Dedifferentiated amniotic fluid mesenchymal stem cell (primary cell): Measurements from ENCODE around the gene NOSIP.

ENCODE experiments used
- DNase-seq: peaks from one replicate; pipeline ENCODE4 v3.0.0-alpha.2; 2016; ENCODE audit errors: extremely low spot score

The NOSIP gene

DNA sequence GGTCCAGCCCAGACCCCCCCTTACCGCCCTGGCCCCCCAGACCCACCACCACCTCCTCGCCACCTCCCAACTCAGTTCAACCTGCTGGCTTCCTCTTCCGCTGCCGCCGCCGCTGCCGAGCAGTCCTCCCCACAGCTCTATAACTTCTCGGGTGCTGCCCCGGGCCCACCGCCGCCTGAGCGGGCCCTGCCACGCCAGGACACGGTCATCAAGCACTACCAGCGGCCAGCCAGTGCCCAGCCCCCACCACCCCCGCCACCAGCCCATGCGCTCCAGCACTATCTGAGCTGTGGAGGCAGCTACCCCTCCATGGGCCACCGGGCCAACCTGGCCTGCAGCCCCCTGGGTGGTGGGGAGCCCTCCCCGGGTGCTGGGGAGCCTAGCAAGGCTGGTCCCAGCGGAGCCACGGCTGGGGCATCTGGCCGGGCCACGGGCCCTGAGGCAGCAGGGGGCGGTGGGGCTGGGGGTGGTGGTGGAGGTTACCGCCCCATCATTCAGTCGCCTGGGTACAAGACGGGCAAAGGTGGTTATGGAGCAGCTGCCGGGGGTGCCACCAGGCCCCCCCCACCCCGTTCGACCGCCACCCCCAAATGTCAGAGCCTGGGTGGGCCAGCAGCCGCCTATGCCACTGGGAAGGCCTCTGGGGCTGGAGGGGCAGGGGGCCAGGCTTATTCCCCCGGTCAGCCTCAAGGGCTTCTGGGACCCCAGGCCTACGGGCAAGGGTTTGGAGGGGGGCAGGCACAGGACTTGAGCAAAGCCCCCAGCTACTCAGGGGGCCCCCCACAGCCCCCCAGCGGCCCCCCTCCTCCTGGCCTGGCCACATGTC lies 14.8 kb upstream of the NOSIP start:
- no peak for DNase-seq

DNA sequence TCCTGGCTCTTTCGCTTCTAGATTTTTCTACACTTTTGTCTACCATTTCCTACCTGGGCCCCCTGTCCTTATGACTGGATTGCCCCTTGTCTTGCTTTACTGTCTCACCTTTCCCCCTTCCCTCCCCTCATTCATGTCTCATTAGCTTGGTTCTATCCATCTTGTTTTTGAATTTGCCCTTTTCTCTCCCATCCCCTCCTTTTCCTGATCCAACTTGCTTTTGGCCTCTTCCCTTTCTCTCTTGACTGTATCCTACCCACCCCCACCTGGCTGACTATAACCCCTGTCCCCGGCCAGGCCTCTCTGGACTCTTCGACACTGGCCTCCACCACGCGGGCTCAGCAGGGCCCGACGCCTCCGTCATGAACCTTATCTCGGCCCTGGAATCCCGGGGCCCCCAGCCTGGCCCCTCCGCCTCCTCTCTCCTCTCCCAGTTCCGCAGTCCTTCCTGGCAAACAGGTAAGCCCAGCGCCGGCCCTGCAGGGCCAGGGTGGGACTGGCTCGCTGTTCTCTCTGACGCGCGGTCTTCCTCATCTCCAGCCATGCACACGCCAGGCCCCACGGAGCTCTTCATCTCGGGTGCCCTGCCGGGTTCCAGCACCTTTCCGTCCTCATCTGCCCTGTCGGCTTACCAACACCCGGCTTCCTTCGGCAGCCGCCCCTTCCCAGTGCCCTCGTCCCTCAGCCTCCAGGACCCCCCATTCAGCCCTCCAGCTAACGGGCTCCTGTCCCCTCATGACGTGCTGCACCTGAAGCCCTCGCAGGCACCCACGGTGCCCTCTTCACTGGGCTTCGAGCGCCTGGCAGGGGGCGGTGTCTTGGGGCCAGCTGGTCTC lies 14.0 kb upstream of the NOSIP start:
- DNase-seq: no peak

DNA sequence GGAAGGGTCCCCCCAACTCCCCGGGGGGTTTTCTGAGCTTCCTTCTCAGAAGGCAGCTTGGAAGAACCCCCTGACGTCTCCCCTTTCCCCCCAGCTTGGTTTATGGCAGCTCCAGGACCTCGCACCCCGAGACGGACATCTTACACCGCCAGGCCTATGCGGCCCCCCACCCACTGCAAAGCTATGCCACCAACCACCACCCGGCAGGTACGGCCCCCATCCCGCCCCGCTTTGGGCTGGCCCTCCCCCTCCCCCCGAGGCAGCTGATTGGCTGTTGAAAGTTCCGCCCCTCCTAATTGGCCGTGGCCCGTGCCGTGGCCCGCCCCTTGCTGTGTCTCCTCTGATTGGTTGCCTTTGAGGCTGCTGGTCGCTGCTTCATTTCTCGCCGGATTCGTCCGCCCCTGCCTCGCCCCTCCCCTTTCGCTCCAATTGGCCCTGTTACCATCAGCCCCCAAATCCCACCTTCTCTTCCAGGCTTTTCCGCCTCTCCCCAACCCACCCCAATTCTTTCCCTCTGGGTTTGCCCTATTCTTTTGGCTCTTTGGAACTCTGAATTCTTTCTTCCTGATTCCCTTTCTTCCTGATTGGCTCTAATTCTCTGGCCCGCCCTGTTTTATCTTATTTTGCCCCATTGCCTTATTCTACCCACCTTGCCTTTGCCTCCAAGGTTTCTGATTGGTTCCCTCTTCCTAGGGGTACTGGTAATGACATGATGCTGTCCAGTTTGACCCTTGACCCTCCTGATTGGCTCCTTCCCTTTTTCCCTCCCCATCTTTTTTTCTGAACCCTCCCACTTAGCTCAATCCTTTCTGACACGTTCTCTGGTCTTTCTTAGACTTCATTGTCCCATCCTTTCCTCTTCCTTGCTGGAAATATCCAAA lies 13.1 kb upstream of the NOSIP start:
- peak; percentile 90 for DNase-seq

DNA sequence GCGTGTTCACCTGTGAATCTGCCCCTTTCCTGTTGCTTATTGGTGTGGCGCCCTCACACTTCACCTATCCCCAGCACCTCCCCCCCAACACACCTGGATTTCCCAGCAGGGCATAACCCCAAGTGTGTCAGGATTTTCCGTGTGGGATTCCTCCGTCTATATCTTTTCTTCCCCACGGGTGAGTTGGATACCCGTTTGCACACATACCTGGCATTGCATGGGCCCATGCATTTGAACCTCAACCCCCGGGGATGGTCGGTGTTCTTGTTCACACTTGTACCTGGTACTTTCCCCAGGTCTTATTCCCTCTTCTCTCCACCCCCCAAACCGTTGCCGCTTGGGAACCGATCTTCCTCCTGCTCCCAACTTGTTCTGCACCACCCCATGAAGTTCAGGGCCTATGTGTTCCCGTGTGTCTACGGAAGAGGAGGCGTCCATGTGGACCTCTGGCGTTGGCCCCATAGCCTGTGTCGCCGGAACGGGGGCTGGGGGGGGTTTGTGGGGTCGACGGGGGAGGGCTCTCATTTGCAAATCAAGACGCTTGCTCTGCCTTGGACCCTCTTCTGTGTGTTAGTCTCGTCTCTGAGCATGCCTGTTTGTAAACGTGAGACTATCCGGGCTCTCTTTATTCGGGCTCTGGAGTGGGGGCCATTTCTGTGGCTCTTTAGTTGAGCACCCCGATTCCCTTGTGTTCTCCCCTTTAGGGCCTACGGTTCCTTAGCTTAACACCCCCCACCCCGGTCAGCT lies 12.3 kb upstream of the NOSIP start:
- DNase-seq: no peak

DNA sequence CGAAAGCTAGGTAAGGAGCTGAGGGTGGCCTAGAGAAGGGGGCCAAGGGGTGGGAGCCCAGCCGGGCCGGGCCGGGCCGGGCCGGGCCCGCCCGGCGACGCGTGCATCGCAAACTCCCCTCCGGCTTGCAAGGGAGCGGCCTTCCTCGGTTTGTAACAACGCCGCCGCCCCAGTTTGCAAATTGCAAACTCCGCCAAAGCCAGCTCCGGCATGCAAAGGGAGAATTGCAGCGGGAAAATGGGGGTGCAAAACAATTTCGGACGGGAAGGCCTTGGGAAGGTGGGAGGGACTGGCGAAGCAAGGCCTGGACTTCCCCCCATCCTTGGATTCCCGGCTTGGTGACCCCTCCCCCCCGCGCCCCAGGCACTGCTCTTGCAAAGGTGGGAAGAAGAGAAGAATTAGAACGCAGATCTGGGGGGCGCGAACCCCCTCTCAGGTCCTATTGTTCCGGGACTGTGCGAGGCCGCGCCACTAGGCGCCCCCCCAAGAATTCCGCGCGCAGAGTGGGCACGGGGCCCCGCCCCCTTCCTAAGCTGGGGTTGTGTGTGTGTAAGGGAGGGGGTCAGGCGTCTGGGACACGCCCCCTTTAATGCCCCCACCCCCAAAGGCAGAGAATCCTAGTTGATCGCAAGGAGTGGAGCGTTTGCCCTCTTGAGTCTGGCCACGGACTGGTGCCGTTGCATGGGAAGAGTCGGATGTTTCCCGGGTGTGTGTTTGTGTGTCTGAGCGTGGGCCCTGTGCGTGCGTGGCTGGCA lies 11.6 kb upstream of the NOSIP start:
- no peak for DNase-seq

DNA sequence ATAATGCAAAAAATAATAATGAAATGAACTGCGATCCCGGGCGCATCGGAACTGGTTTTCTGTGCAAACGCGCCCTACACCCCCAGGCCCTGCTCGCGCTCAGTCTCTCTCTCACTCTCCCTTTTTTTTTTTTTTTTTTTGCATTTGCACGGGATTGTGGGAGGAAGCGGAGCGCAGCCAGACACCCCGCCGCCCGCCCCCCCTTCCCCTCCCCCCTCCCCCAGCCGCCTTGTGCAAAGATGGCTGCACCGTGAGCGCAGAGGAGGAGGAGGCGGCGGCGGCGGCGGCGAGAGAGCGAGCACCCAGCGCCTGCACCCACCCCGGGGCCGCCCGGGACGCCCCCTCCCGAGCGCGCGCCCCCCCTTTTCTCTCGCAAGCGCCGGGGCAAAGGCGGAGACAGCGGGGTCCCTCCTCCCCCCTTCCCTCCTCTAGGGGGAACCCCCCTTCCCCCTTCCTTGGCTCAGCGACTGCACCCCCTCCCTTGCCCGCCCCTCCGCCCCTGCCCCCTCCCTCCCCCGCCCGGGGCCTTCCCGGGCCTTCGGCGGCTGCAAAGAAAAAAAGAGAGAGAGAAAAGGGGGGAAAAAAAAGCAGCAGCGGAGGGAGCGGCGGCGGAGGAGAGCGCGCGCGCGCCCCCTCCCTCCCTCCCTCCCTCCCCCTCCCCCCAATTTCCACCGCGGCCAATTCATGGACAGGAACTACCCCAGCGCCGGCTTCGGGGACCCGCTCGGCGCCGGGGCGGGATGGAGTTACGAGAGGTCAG lies 10.8 kb upstream of the NOSIP start, which contains the start of gene PRR12:
Gene PRR12 (plus strand): TSS at position 212 of the 760 bp plus-strand sequence. CDS start 473 bp downstream, at position 685.
- DNase-seq: peak; percentile 61

DNA sequence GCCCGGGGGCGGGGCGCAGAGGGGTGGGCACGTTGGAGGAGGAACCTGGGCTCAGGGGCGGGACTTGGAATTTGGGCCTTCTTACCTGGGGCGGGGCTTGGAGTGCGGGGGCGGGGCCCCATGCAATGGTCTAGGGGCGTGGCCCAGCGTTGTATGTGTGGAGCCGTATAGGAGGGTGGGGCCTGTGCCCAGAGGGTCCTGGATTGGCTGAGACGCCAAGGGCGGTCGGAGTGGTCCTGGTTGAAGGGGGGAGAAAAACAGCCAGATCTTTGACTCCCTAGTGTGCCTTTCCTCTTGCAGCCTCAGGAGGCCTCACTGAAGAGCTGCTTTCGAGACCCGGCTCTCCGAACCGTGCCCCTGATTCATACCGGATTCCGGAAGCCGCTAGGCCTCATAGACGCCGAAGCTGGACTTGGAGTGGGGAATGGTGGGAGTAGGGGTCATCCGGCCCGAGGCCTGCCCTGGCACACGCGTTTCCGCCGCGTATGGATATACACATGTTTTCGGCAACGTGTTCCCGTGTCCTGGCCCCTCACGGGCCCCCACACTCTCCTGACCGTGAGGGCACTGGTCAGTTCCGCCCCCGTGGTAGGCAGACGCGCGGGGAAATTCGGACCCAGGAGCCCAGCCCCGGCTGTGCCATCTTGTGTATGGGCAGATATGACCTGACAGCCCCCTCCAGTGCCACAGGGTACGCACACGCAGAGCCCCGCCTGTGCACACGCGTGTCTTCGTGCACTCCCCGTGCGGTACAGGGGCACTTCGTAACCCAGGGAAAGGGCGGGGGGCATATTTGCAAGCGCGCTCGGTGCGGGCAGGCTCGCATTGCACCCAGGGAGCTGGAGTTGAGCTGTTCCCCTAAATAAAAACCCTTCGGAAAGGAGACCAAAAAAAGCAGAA lies 10.0 kb upstream of the NOSIP start:
- peak; percentile 83 for DNase-seq

DNA sequence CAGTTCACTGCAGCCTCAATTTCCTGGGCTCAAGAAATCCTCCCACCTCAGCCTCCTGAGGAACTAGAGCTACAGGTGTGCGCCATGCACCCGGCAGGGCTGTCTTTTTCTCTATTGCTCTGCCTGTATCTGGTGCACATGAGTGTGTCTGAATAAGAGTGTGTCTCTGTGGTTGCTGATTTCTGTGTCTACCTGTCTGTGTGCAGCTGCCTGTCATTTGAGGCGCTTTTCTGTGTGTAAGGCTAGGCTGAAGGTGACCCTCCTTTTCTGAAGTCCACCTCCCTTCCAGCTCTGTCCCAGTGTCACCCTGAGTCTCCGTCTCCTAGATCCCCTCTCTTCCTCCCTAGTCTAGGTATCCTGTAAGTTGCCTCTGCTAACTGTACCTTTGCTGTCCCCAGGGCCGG lies 9.1 kb upstream of the NOSIP start:
- no peak for DNase-seq

DNA sequence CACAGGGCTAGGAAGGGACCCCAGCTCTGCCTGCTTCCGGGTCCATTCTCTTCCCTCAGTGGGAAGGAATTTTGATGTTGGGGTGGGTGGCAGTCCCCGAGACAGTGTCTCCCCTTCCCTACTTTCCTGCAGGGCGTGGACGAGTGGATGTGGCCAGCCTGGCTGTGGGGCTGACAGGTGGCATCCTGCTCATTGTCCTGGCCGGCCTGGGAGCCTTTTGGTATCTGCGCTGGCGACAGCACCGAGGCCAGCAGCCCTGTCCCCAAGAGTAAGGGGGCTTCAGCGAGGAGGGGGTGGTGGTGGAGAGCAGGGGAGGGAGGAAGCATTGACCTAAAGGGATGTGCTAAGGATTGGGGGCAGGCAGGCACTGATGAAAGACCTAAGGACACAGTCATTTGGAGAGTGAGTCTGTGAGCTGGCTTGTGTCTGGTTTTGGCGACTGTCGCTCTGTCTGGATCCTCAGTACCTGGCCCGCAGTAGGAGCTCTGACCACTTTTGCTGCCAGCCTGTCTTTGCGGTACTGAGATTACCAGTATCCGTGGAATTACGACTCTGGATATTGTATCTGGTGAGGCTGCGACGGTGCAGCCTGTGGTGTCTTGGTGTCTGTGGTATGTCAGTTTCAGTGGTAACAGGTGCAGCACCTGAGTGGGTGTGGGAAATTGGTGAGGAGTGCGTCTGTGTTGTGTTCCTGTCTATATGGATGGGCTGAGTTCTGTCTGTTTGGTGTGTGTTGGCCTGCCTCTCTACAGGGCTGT lies 8.2 kb upstream of the NOSIP start:
- DNase-seq: no peak

DNA sequence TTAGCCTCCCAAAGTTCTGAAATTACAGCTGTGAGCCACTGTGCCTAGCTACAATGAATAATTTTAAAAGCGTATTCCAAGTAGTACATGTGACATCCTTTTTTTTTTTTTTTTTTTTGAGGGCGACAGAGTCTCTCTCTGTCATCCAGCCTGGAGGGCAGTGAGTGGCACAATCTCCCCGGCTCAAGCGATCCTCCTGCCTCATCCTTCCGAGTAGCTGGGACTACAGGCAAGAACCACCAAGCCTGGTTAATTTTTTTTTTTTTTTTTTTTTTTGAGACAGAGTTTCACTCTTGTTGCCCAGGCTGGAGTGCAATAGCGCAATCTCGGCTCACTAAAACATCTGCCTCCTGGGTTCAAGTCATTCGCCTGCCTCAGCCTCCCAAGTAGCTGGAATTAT lies 6.9 kb upstream of the NOSIP start:
- no peak for DNase-seq

DNA sequence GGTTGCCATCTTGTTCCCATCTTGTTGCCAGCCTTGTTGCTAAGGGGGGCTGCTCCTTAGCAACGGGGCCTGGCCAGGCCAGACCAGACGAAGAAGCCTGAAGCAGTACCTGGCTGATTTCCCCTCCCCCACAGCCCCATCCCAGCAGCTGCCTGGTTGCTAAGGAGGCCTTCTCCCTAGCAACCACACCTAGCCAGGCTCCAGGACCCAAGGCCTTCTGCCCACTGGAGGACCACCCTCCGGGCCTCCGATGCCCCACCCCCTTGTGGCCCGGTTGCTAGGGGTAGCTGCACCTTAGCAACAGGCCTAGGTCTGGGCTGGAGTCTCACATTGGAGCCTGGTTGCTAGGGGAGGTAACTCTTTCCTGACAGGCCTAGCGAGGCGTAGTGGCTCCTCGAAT lies 4.7 kb upstream of the NOSIP start:
- DNase-seq: no peak

DNA sequence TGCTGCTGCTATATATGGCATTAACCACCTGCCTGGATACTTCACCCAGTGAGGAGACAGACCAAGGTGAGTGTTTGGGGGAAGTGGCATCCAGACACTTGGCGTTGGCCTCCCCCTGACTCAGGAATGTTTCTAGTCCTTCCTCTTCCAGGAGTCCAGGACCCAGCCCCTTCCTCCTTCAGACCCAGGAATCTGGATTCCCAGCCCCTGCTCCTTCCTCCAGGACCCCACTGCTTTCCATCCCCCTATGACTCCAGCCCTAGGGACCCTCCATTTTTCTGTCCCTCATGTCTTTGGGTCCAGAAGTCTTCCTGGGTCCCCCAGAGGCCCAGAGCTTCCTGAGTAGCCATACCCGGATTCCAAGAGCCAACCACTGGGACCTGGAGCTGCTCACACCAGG lies 2.9 kb upstream of the NOSIP start:
- DNase-seq: no peak

DNA sequence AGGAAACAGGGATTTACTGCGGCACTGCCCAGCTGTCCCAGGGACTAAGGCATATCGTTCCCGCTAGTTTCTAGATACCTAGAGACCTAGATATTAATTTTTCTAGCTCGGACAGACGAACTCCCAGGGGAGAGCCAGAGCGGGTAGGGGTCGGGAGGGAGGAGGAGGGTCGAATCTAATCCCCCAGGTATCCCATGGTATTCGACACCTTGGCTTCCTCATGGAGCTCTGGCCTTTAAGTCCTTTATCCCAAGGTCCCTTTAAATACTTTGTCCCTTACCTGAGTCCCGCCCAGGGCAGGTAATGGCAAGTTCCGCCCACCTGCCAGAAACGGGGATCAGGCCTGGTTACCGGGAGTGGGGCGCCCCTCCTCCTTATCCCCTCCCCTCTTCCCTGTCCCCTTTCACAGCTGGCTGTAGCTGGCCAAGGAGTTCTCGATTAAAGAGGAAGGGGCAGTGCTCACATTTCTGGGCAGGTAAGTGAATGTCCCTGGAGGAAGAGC lies 702 bp upstream of the NOSIP start, which contains the start of gene PRRG2:
Gene PRRG2 (plus strand): TSS at position 310 of the 502 bp plus-strand sequence. CDS start 1,904 bp downstream, outside the sequence.
- no peak for DNase-seq

DNA sequence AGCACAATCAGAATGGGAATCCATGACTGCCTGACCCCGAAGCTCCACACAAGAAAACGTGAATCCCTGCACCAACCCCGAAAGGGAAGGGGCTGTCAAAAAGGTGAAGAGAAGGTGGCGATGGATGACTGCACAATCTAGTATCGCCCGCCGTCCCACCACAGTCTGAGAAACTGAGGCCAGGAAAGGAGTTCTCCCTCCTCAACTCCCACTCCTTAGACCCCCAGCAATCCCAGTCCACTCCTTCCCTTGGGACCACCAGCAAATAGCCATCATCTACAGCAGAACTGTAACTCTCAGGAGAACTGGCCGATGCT lies 451 bp downstream of the NOSIP start:
- no peak for DNase-seq

DNA sequence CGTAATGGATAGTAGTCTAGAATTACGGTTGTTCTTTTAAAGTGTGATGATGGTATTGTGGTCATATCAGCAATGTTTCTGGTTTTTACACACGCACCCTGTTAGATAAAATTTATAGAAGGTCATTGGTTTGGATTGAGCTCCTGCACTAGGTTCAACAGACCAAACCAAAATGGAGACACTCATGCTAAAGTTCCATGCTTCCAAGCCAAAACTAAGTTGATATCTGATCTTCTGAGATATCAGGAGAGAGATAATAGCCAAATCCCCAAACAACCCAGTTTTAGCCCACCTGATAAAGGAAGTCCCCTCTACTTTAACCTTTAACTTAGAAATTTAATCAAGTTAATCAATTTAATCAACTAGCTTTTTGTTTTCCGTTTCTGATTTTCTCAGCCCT lies 1.2 kb downstream of the NOSIP start:
- DNase-seq: no peak

DNA sequence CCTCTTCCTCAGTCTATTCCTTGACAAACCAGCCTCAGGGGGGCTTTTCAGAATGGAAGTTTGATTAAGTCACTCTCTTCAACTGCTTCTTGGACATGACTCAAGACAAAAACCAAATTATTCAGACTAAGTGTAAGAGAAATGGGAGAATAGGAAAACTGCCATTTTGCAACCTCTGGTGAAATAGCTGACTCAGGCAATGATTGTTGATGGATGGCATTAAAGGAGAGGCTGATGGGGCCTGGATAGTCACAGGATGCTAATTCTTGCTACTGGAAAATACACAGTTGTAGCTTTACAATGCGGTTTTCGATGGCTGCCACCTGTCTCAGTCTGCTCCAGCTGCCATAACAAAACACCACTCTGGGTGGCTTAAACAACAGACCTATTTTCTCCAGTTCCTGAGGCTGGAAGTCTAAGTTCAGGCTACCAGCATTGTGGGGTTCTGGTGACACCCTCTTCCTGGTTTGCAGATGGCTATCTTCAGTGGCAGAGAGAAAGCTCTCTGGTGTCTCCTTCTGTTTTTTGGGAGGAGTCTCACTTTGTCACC lies 6.1 kb downstream of the NOSIP start:
- no peak for DNase-seq

DNA sequence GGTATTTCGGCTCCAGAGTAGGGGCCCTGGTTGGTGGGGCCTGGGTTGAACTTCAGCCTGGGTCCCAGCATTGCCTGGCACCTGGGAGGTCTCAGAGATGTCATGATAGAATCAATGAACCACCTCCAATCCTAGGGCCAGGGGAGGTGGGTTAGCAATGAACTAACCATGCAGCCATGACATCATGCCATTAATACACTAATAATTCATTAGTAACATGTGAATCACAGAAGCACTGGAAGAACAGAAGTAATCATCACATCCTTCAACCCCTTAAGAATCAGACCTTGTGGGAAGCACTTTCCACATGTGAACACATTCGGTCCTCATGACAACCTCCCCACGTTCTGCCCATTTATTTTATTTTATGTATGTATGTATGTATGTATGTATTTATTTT lies 6.9 kb downstream of the NOSIP start:
- DNase-seq: no peak
